ENCODE results near the gene SEZ6L.

- TF ChIP-seq POLR2A (IDR thresholded peaks at IDR 0.05; ENCODE audit: low read length) (no peak), ZNF302 (CRISPR knock-in tag; IDR thresholded peaks at IDR 0.05) (no peak), RFX5 (IDR thresholded peaks at IDR 0.05) (no peak), BCL3 (IDR thresholded peaks at IDR 0.05) (no peak), CTCF (IDR thresholded peaks at IDR 0.05) (no peak), CBX2 (IDR thresholded peaks at IDR 0.05; ENCODE audit: borderline replicate concordance, low read depth) (no peak), CHD4 (IDR thresholded peaks at IDR 0.05; ENCODE audit: borderline replicate concordance) (no peak), MAX (IDR thresholded peaks at IDR 0.05) (no peak), JUNB (IDR thresholded peaks at IDR 0.05) (no peak), ESRRA (IDR thresholded peaks at IDR 0.05; ENCODE audit: borderline replicate concordance, low read length) (no peak), JUN (IDR thresholded peaks at IDR 0.05) (no peak)
- TF ChIP-seq, protein P1, sequence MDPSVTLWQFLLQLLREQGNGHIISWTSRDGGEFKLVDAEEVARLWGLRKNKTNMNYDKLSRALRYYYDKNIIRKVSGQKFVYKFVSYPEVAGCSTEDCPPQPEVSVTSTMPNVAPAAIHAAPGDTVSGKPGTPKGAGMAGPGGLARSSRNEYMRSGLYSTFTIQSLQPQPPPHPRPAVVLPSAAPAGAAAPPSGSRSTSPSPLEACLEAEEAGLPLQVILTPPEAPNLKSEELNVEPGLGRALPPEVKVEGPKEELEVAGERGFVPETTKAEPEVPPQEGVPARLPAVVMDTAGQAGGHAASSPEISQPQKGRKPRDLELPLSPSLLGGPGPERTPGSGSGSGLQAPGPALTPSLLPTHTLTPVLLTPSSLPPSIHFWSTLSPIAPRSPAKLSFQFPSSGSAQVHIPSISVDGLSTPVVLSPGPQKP (IDR thresholded peaks at IDR 0.05; ENCODE audit: low read depth, low read length) = no peak
- TF ChIP-seq, protein P2, sequence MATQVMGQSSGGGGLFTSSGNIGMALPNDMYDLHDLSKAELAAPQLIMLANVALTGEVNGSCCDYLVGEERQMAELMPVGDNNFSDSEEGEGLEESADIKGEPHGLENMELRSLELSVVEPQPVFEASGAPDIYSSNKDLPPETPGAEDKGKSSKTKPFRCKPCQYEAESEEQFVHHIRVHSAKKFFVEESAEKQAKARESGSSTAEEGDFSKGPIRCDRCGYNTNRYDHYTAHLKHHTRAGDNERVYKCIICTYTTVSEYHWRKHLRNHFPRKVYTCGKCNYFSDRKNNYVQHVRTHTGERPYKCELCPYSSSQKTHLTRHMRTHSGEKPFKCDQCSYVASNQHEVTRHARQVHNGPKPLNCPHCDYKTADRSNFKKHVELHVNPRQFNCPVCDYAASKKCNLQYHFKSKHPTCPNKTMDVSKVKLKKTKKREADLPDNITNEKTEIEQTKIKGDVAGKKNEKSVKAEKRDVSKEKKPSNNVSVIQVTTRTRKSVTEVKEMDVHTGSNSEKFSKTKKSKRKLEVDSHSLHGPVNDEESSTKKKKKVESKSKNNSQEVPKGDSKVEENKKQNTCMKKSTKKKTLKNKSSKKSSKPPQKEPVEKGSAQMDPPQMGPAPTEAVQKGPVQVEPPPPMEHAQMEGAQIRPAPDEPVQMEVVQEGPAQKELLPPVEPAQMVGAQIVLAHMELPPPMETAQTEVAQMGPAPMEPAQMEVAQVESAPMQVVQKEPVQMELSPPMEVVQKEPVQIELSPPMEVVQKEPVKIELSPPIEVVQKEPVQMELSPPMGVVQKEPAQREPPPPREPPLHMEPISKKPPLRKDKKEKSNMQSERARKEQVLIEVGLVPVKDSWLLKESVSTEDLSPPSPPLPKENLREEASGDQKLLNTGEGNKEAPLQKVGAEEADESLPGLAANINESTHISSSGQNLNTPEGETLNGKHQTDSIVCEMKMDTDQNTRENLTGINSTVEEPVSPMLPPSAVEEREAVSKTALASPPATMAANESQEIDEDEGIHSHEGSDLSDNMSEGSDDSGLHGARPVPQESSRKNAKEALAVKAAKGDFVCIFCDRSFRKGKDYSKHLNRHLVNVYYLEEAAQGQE (IDR thresholded peaks at IDR 0.05) = no peak
Measured at GRCh38 chr22:26323013-26323412, 153.8 kb downstream of the SEZ6L start.

Measured in A549 (cell line).